H1 (cell line): ENCODE results near the gene MRFAP1. TPM values are rescaled to one million over a fixed set of nuclear protein-coding genes. Genes with fewer than 3 reads are reported as not detected.

Source experiments
- CTCF ChIA-PET: fragments of 300-600 bp; sonication (Branson Sonifier 250); formaldehyde crosslinking; loops from one replicate; lab custom pipeline; 2021; ENCODE audit not compliant: partially characterized antibody; lab: Charles Lee
- POLR2A ChIA-PET: fragments of 300-600 bp; sonication (Branson Sonifier 250); formaldehyde crosslinking; loops from one replicate; lab custom pipeline; 2021; ENCODE audit warnings: inconsistent platforms; ENCODE audit not compliant: partially characterized antibody; lab: Charles Lee
- DNase-seq, 2 experiments: peaks; one replicate each; pipeline versions ENCODE4 v3.0.0 to v3.0.0-alpha.2; 2010 to 2022; ENCODE audit warnings: low spot score in 2 of 2, low read depth in 1 of 2, mixed read lengths in 1 of 2
- FAIRE-seq: peaks from 2 replicates; lab custom pipeline; 2011; peaks lifted over from hg19 to GRCh38; lab: Jason Lieb, UNC
- H2AFZ ChIP-seq: 2 replicates; pipeline ENCODE4 v1.8.1; 2012; ENCODE audit warnings: low read length, inconsistent platforms
- H2AK5ac ChIP-seq: 2 replicates; pipeline ENCODE4 v1.6.1; 2013; ENCODE audit warnings: low read depth, low read length
- H2BK120ac ChIP-seq: replicated peaks from 2 replicates; pipeline ENCODE3; 2013; ENCODE audit warnings: low read depth, low read length, inconsistent platforms
- H2BK12ac ChIP-seq: 2 replicates; pipeline ENCODE4 v1.6.1; 2013; ENCODE audit warnings: low read depth, low read length
- H2BK15ac ChIP-seq: 2 replicates; pipeline ENCODE4 v1.6.1; 2013; ENCODE audit warnings: low read length
- H2BK20ac ChIP-seq: 2 replicates; pipeline ENCODE4 v1.6.1; 2013; ENCODE audit warnings: low read length
- H2BK5ac ChIP-seq: 2 replicates; pipeline ENCODE4 v1.6.1; 2013; ENCODE audit warnings: low read depth, low read length
- H3K14ac ChIP-seq: 2 replicates; pipeline ENCODE4 v1.6.1; 2013; ENCODE audit warnings: inconsistent platforms; ENCODE audit not compliant: insufficient read length
- H3K18ac ChIP-seq: 2 replicates; pipeline ENCODE4 v1.6.1; 2013; ENCODE audit warnings: low read length; ENCODE audit errors: extremely low read depth
- H3K23ac ChIP-seq: 2 replicates; pipeline ENCODE4 v1.6.1; 2013; ENCODE audit warnings: inconsistent platforms; ENCODE audit not compliant: insufficient read length
- H3K23me2 ChIP-seq: 2 replicates; pipeline ENCODE4 v1.6.1; 2013; ENCODE audit warnings: low read depth, low read length
- H3K27ac ChIP-seq: 2 replicates; pipeline ENCODE4 v1.6.1; 2011; ENCODE audit warnings: low read depth, low read length, inconsistent platforms
- H3K27me3 ChIP-seq, 4 experiments: replicated peaks in 1 of 4; 1 replicate in 1 of 4; 2 replicates in 3 of 4; pipeline versions ENCODE4 v1.6.1 to v1.8.1; 2011 to 2013; ENCODE audit warnings: low read length in 3 of 4, mild to moderate bottlenecking in 3 of 4, inconsistent platforms in 2 of 4, mixed read lengths in 2 of 4, moderate library complexity in 1 of 4; ENCODE audit not compliant: control insufficient read depth in 3 of 4, insufficient read depth in 3 of 4; ENCODE audit errors: extremely low read depth in 1 of 4
- H3K36me3 ChIP-seq, 4 experiments: 2 replicates each; pipeline versions ENCODE4 v1.6.1 to v1.8.1; 2011 to 2013; ENCODE audit warnings: mild to moderate bottlenecking in 4 of 4, low read length in 3 of 4, moderate library complexity in 2 of 4, control low read depth in 1 of 4, inconsistent platforms in 1 of 4; ENCODE audit not compliant: insufficient read depth in 4 of 4, control insufficient read depth in 2 of 4
- H3K4ac ChIP-seq: replicated peaks from 2 replicates; pipeline ENCODE3; 2013; ENCODE audit warnings: low read length, low read depth, mixed read lengths, inconsistent platforms; ENCODE audit not compliant: insufficient read length
- H3K4me1 ChIP-seq, 4 experiments: replicated peaks in 1 of 4; 1 replicate in 1 of 4; 2 replicates in 3 of 4; pipeline versions ENCODE4 v1.6.1 to v1.8.1; 2011 to 2013; ENCODE audit warnings: low read length in 3 of 4, inconsistent platforms in 2 of 4, mixed read lengths in 1 of 4; ENCODE audit not compliant: insufficient read depth in 4 of 4, control insufficient read depth in 3 of 4
- H3K4me2 ChIP-seq, 2 experiments: 2 replicates each; pipeline versions ENCODE4 v1.6.1 to v1.8.1; 2011 to 2013; ENCODE audit warnings: low read depth in 2 of 2, low read length in 2 of 2, control low read depth in 1 of 2, inconsistent platforms in 1 of 2, mild to moderate bottlenecking in 1 of 2; ENCODE audit not compliant: insufficient read depth in 1 of 2
- H3K4me3 ChIP-seq, 4 experiments: fragments of 200-600, 300-600 bp in 1 of 4; sonication (generic), shearing (Covaris generic), sonication (Bioruptor Twin) in 1 of 4; 2 replicates each; pipeline versions ENCODE4 v1.5.1 to v1.8.1; 2011 to 2016; ENCODE audit warnings: low read length in 4 of 4, low read depth in 3 of 4, control low read depth in 2 of 4, inconsistent platforms in 2 of 4, mild to moderate bottlenecking in 2 of 4, mixed read lengths in 1 of 4, moderate library complexity in 1 of 4; ENCODE audit not compliant: insufficient read depth in 2 of 4; ENCODE audit errors: extremely low read depth in 1 of 4
- H3K56ac ChIP-seq: replicated peaks from 2 replicates; pipeline ENCODE3; 2013; ENCODE audit warnings: low read depth, mild to moderate bottlenecking, mixed read lengths, low read length, inconsistent platforms; ENCODE audit not compliant: insufficient read length
- H3K79me1 ChIP-seq: 2 replicates; pipeline ENCODE4 v1.6.1; 2013; ENCODE audit warnings: low read depth, low read length, control low read depth
- H3K79me2 ChIP-seq, 2 experiments: 2 replicates each; pipeline versions ENCODE4 v1.6.1 to v1.8.1; 2012 to 2013; ENCODE audit warnings: low read length in 2 of 2, mild to moderate bottlenecking in 2 of 2, inconsistent platforms in 1 of 2; ENCODE audit not compliant: insufficient read depth in 2 of 2, control insufficient read depth in 1 of 2
- H3K9ac ChIP-seq, 4 experiments: replicated peaks in 1 of 4; 1 replicate in 1 of 4; 2 replicates in 3 of 4; pipeline versions ENCODE4 v1.6.1 to v1.8.1; 2011 to 2013; ENCODE audit warnings: low read depth in 3 of 4, low read length in 3 of 4, control low read depth in 2 of 4, mild to moderate bottlenecking in 2 of 4, moderate library complexity in 2 of 4, inconsistent platforms in 1 of 4; ENCODE audit errors: extremely low read depth in 1 of 4
- H3K9me3 ChIP-seq, 2 experiments: 2 replicates each; pipeline versions ENCODE4 v1.6.1 to v1.8.1; 2012 to 2013; ENCODE audit warnings: mild to moderate bottlenecking in 2 of 2, moderate library complexity in 2 of 2, control low read depth in 1 of 2, inconsistent platforms in 1 of 2, low read depth in 1 of 2, low read length in 1 of 2, mixed read lengths in 1 of 2; ENCODE audit not compliant: insufficient read depth in 2 of 2
- H4K20me1 ChIP-seq, 2 experiments: replicated peaks in 1 of 2; 2 replicates each; pipeline versions ENCODE3 to v1.8.1; 2011 to 2013; ENCODE audit warnings: inconsistent platforms in 2 of 2, low read length in 2 of 2, mild to moderate bottlenecking in 1 of 2; ENCODE audit not compliant: insufficient read depth in 2 of 2, control insufficient read depth in 1 of 2
- H4K5ac ChIP-seq: 2 replicates; pipeline ENCODE4 v1.6.1; 2013; ENCODE audit warnings: low read length, low read depth, mixed read lengths, inconsistent platforms; ENCODE audit not compliant: insufficient read length
- H4K8ac ChIP-seq: 2 replicates; pipeline ENCODE4 v1.8.0; 2013; ENCODE audit warnings: mild to moderate bottlenecking, moderate library complexity, low read length, inconsistent platforms; ENCODE audit not compliant: insufficient read depth; ENCODE audit errors: extremely low read depth
- H4K91ac ChIP-seq: replicated peaks from 2 replicates; pipeline ENCODE3; 2013; ENCODE audit warnings: low read length, mixed read lengths, inconsistent platforms; ENCODE audit not compliant: insufficient read length
- BRCA1 ChIP-seq: IDR thresholded peaks from 2 replicates; pipeline ENCODE4 v1.6.1; 2012; ENCODE audit warnings: low read depth, low read length, improper control_type of control experiment
- CBX8 ChIP-seq: fragments of 300-800, 300-1000 bp; sonication (generic); IDR thresholded peaks from 2 replicates; pipeline ENCODE4 v1.7.1; 2016; ENCODE audit warnings: low read depth, low read length, borderline replicate concordance
- CHD1 ChIP-seq: IDR thresholded peaks from 2 replicates; pipeline ENCODE4 v1.6.1; 2012; ENCODE audit warnings: low read depth, low read length, improper control_type of control experiment
- CREB1 ChIP-seq: IDR thresholded peaks from 2 replicates; pipeline ENCODE4 v1.6.1; 2012; ENCODE audit warnings: inconsistent platforms
- E2F6 ChIP-seq: IDR thresholded peaks from 2 replicates; pipeline ENCODE4 v1.6.1; 2012; ENCODE audit warnings: inconsistent platforms
- JUN ChIP-seq: IDR thresholded peaks from 2 replicates; pipeline ENCODE4 v1.6.1; 2011; ENCODE audit warnings: low read depth, mild to moderate bottlenecking, improper control_type of control experiment, low read length
- KDM1A ChIP-seq: fragments of 200-600, 300-600 bp; sonication (generic); IDR thresholded peaks from 2 replicates; pipeline ENCODE4 v1.7.1; 2016; ENCODE audit warnings: mild to moderate bottlenecking, low read length, borderline replicate concordance
- MAFK ChIP-seq: IDR thresholded peaks from 2 replicates; pipeline ENCODE4 v1.6.1; 2012; ENCODE audit warnings: low read depth, mild to moderate bottlenecking, improper control_type of control experiment, low read length
- NANOG ChIP-seq: IDR thresholded peaks from 2 replicates; pipeline ENCODE4 v1.6.1; 2011; ENCODE audit warnings: low read length, low read depth, mild to moderate bottlenecking, inconsistent platforms; ENCODE audit not compliant: insufficient read depth, poor library complexity, severe bottlenecking
- POLR2AphosphoS5 ChIP-seq: IDR thresholded peaks from 2 replicates; pipeline ENCODE4 v1.6.1; 2011; ENCODE audit warnings: low read depth, low read length
- RFX5 ChIP-seq: IDR thresholded peaks from 2 replicates; pipeline ENCODE4 v1.6.1; 2011; ENCODE audit warnings: low read depth, low read length, improper control_type of control experiment, borderline replicate concordance
- TAF7 ChIP-seq: optimal IDR thresholded peaks from 2 replicates; pipeline ENCODE3; 2011; ENCODE audit warnings: low read depth, mild to moderate bottlenecking, inconsistent platforms, low read length, moderate library complexity, borderline replicate concordance
- USF2 ChIP-seq: IDR thresholded peaks from 2 replicates; pipeline ENCODE4 v1.6.1; 2011; ENCODE audit warnings: low read length, improper control_type of control experiment
- WGBS, 2 experiments: shearing (Covaris generic) in 1 of 2; methylation state at CpG; one replicate each; pipeline versions ENCODE4 v1.1.6 to v1.1.7; 2013 to 2015; ENCODE audit warnings: low lambda C conversion rate in 2 of 2, mixed read lengths in 2 of 2, inconsistent platforms in 1 of 2, low coverage in 1 of 2, missing lambda C conversion rate in 1 of 2; ENCODE audit not compliant: insufficient replicate concordance in 2 of 2, insufficient coverage in 1 of 2, insufficient read length in 1 of 2; ENCODE audit errors: extremely low coverage in 1 of 2, missing lambda C conversion rate in 1 of 2; 5-methylcytosine and 5-hydroxymethylcytosine counted together
- polyA plus RNA-seq, 7 experiments: library from polyadenylated mRNA; depleted of rRNA in 3 of 7; stranded (reverse) in 5 of 7; unstranded in 2 of 7; fragments of >200 nt in 5 of 7; fragments of 200-250 nt in 2 of 7; gene quantifications; 1 replicate in 5 of 7; 2 replicates in 1 of 7; 4 replicates in 1 of 7; pipeline versions ENCODE4 v1.2.1 to v1.2.3, GENCODE V29; 2011 to 2013; ENCODE audit warnings: missing spikeins in 2 of 7, mixed read lengths in 2 of 7
- total RNA-seq: library from RNA; stranded (reverse); fragmentation: NEBNext Ultra II Directional; extraction: Animal tissue kit (Norgen Biotek cat#: 25700); gene quantifications from 2 replicates; pipeline ENCODE4 v1.2.1, GENCODE V29; 2021

Gene MRFAP1
- total and polyA plus RNA-seq, 2 of the 8 experiments (the other 6 are each of a cell fraction or from before 2014, with no cell fraction given) = 108 to 307 TPM

GRCh38 chr4:6602289-6602688 lies 38.2 kb upstream of the MRFAP1 start:
- POLR2A ChIA-PET = interaction anchor here (1.7 kb wide), 1 partner anchor 27 kb away, joined by 4 read pairs; the partner anchor contains the start of gene MAN2B2
- H3K4me2 ChIP-seq = no peak overlapping the region
- H3K79me1 ChIP-seq = no peaks in the 10 kb centered on the region
- H3K36me3 ChIP-seq = peaks cover 0 to 7% (median 2%) of the 10 kb centered on the region in 4 experiments; a peak in 3 of 8 replicates
- H3K56ac ChIP-seq = no peak overlapping the region
- FAIRE-seq (no peak), DNase-seq (no peak)
- H3K23me2 ChIP-seq = peaks cover 2% of the 10 kb centered on the region; the same call in 1 of the 2 replicates
- H3K4me1 ChIP-seq = no peaks in the 10 kb centered on the region; a peak in 1 of 7 replicates
- H3K18ac ChIP-seq = no peak overlapping the region
- no peaks in the 10 kb centered on the region for H3K79me2 ChIP-seq
- no peaks in the 10 kb centered on the region for H3K27me3 ChIP-seq
- no peak overlapping the region for H2BK12ac ChIP-seq
- no peak overlapping the region for H4K8ac ChIP-seq
- no peak overlapping the region for H2BK120ac ChIP-seq
- no peak overlapping the region for H3K14ac ChIP-seq
- no peak overlapping the region; the same call in 1 of the 2 replicates for H2BK5ac ChIP-seq
- CTCF ChIA-PET = interaction anchor here (0.8 kb wide), 1 partner anchor 113 kb away, joined by 3 read pairs; no protein-coding TSS in a partner anchor
- no peak overlapping the region for H3K9ac ChIP-seq
- H3K4ac ChIP-seq = no peak overlapping the region
- H4K5ac ChIP-seq = no peak overlapping the region
- peaks cover 2 to 3% of the 10 kb centered on the region in 2 experiments for H4K20me1 ChIP-seq
- H2AK5ac ChIP-seq = no peak overlapping the region
- no peak overlapping the region for H4K91ac ChIP-seq
- no peak overlapping the region for H3K27ac ChIP-seq
- 93% methylated on average over 6 of the region's 6 CpGs; no CpG with 5 or more reads in 1 of the 2 experiments for WGBS, 2 experiments
- H2BK20ac ChIP-seq = no peak overlapping the region
- H3K4me3 ChIP-seq = no peak overlapping the region
- H2BK15ac ChIP-seq = no peak overlapping the region
- peaks cover 5 to 7% of the 10 kb centered on the region in 2 experiments; a peak in 3 of 4 replicates for H3K9me3 ChIP-seq
- H2AFZ ChIP-seq = no peak overlapping the region
- H3K23ac ChIP-seq = no peak overlapping the region
- TF ChIP-seq RFX5 = no peak
- no peak for TF ChIP-seq NANOG
- no peak for TF ChIP-seq CHD1
- TF ChIP-seq E2F6 = no peak
- no peak for TF ChIP-seq KDM1A
- no peak for TF ChIP-seq POLR2AphosphoS5
- no peak for TF ChIP-seq BRCA1
- TF ChIP-seq CBX8 = no peak
- TF ChIP-seq TAF7 = no peak
- no peak for TF ChIP-seq MAFK
- TF ChIP-seq CREB1 = no peak
- no peak for TF ChIP-seq USF2
- no peak for TF ChIP-seq JUN
